ENCODE data around the gene PCDH7. TPM values are rescaled to one million over a fixed set of nuclear protein-coding genes. Genes with fewer than 3 reads are reported as not detected.

The PCDH7 gene
- total RNA-seq, 1 experiment from 2014 or later: 16.8 TPM

GRCh38 chr4:30754021-30754420 lies 33.9 kb downstream of the PCDH7 start:
- no peaks in the 10 kb centered on the region for H3K9me3 Mint-ChIP-seq
- no peak overlapping the region for H2BK5ac ChIP-seq (ENCODE audit: insufficient read length, low read length)
- H3K27me3 Mint-ChIP-seq (ENCODE audit: low read depth): no peaks in the 10 kb centered on the region
- no peak overlapping the region for H3K9ac ChIP-seq (ENCODE audit: extremely low read depth, insufficient read length, low read length)
- no peak overlapping the region for H3K4ac ChIP-seq (ENCODE audit: low read depth, low read length)
- H3K36me3 Mint-ChIP-seq (ENCODE audit: insufficient read depth in 1 of 3, low read depth in 3 of 3): 0 out of 7 replicates have a peak, but pooled peaks cover 0 to 11% (median 0%) of the 10 kb centered on the region in 3 experiments
- H3K23me2 ChIP-seq (ENCODE audit: insufficient read length, low read depth, low read length, poor library complexity, severe bottlenecking): no peaks in the 10 kb centered on the region
- H3K4me2 ChIP-seq (ENCODE audit: insufficient read depth, insufficient read length, low read length): no peak overlapping the region
- DNase-seq: no peak
- WGBS (ENCODE audit: extremely low coverage, insufficient read length, low lambda C conversion rate): no CpG with 5 or more reads among the region's 3 CpGs
- H3T11ph ChIP-seq (ENCODE audit: low read length): no peak overlapping the region
- H3K4me3 Mint-ChIP-seq: no peak overlapping the region
- H4K91ac ChIP-seq (ENCODE audit: insufficient read length, low read depth, low read length): no peak overlapping the region
- H4K8ac ChIP-seq (replicated peaks; ENCODE audit: insufficient read length, low read depth, low read length): no peak overlapping the region
- no peaks in the 10 kb centered on the region for H4K20me1 ChIP-seq (ENCODE audit: control insufficient read depth, insufficient read depth, insufficient read length)
- H3K56ac ChIP-seq (ENCODE audit: insufficient read length, low read depth, low read length): no peak overlapping the region
- no peak overlapping the region; a peak in 1 of 7 replicates for H3K27ac Mint-ChIP-seq
- H3K79me1 ChIP-seq (ENCODE audit: insufficient read depth, low read depth, low read length, poor library complexity, severe bottlenecking): no peaks in the 10 kb centered on the region
- no peak overlapping the region for H2BK12ac ChIP-seq (ENCODE audit: insufficient read length, low read depth, low read length)
- no peak overlapping the region for H3K23ac ChIP-seq (ENCODE audit: insufficient read length, low read depth, low read length)
- no peak overlapping the region for H3K27ac ChIP-seq (ENCODE audit: insufficient read length, low read depth, low read length)
- no peak overlapping the region for H2AFZ ChIP-seq (ENCODE audit: low read length)
- H3K27me3 ChIP-seq (ENCODE audit: insufficient read depth, low read length): no peaks in the 10 kb centered on the region
- H3K4me1 ChIP-seq (ENCODE audit: insufficient read depth, low read length): no peaks in the 10 kb centered on the region
- no peak for TF ChIP-seq CTCF (conservative IDR thresholded peaks at IDR 0.05)
- no peaks in the 10 kb centered on the region for H3K9me3 ChIP-seq (ENCODE audit: control insufficient read depth, low read depth, low read length)
- no peak overlapping the region for H2BK120ac ChIP-seq (ENCODE audit: low read depth, low read length, poor library complexity, severe bottlenecking)
- no peak overlapping the region for H2AK5ac ChIP-seq (ENCODE audit: insufficient read length, low read length)
- H3K79me2 ChIP-seq (ENCODE audit: insufficient read depth, low read length): no peaks in the 10 kb centered on the region
- H2BK15ac ChIP-seq (ENCODE audit: low read depth, low read length): no peak overlapping the region
- no peak overlapping the region for H3K14ac ChIP-seq (ENCODE audit: insufficient read depth, low read length)
- H3K4me1 Mint-ChIP-seq: peaks cover 0 to 5% of the 10 kb centered on the region in 2 experiments; a peak in 1 of 4 replicates
- no peak overlapping the region for H4K5ac ChIP-seq (ENCODE audit: insufficient read length, low read depth, low read length)
- no peak overlapping the region for H3K18ac ChIP-seq (ENCODE audit: insufficient read length, low read depth, low read length)
- no peak overlapping the region for H2BK20ac ChIP-seq (ENCODE audit: low read depth, low read length, poor library complexity, severe bottlenecking)

Data from H9 (cell line).